ENCODE measurements around the gene NLRP8. TPM values are rescaled to one million over a fixed set of nuclear protein-coding genes. Genes with fewer than 3 reads are reported as not detected.

Gene NLRP8
- total RNA-seq, 4 donors from 2014 or later = not detected

GRCh38 chr19:55959996-55960675 is 12.5 kb downstream of the NLRP8 start:
- TF ChIP-seq EP300 (IDR thresholded peaks at IDR 0.05) (no peak), CTCF (IDR thresholded peaks at IDR 0.05) (no peak), POLR2A (IDR thresholded peaks at IDR 0.05) (no peak)
- no peaks in the 10 kb centered on the region for H3K4me1 ChIP-seq
- no peak overlapping the region for H3K27ac ChIP-seq
- 84 to 85% methylated on average over 6 of the region's 6 CpGs for WGBS, 2 donors
- H3K9me3 ChIP-seq = peaks cover 0 to 21% (median 0%) of the 10 kb centered on the region in 4 donors
- no peak for DNase-seq (ENCODE audit: low spot score in 2 of 2)
- no peaks in the 10 kb centered on the region for H3K36me3 ChIP-seq
- H3K4me3 ChIP-seq = no peak overlapping the region
- no peaks in the 10 kb centered on the region for H3K27me3 ChIP-seq

DNA sequence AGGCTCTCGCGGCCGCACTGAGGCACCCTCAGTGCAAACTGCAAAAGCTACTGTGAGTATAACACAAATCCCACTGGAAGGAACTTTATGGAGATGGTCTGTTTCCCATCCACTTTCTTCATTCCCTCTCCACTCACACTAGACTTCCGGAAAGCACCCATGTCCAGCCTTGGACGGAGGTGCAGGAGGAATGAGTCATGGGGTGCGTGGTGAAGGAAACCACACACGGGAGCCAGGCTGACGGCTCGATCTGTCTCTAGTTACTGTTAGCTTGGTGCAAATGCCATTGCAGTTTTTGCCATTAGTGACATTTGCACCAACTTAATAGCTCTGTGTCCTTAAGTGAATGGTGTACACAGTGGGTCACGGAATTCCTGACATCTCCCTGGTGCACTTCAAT is 14.6 kb downstream of the NLRP8 start:
- WGBS, 2 donors = 95 to 97% methylated on average over 10 of the region's 10 CpGs
- TF ChIP-seq EP300 (IDR thresholded peaks at IDR 0.05) = no peak
- TF ChIP-seq CTCF (IDR thresholded peaks at IDR 0.05) = no peak
- TF ChIP-seq POLR2A (IDR thresholded peaks at IDR 0.05) = no peak
- H3K36me3 ChIP-seq = no peaks in the 10 kb centered on the region
- no peak for DNase-seq (ENCODE audit: low spot score in 2 of 2)
- H3K4me1 ChIP-seq = no peaks in the 10 kb centered on the region
- no peak overlapping the region for H3K4me3 ChIP-seq
- no peaks in the 10 kb centered on the region for H3K27me3 ChIP-seq
- no peak overlapping the region for H3K27ac ChIP-seq
- peaks cover 0 to 31% (median 0%) of the 10 kb centered on the region in 4 donors for H3K9me3 ChIP-seq

- DNase-seq (ENCODE audit: low spot score in 2 of 2) = no peak
- Histone ChIP-seq H3K27me3 (no peaks in the 10 kb centered on the region), H3K27ac (no peak overlapping the region), H3K4me3 (no peak overlapping the region), H3K9me3 (peaks cover 0 to 39% (median 0%) of the 10 kb centered on the region in 4 donors), H3K36me3 (no peaks in the 10 kb centered on the region), H3K4me1 (no peaks in the 10 kb centered on the region)
- 43 to 44% methylated on average over 3 of the region's 3 CpGs for WGBS, 2 donors
- no peak for TF ChIP-seq EP300 (IDR thresholded peaks at IDR 0.05)
- no peak for TF ChIP-seq POLR2A (IDR thresholded peaks at IDR 0.05)
- no peak for TF ChIP-seq CTCF (IDR thresholded peaks at IDR 0.05)
These were observed 26.4 kb downstream of the NLRP8 start for GRCh38 chr19:55973982-55974381.

DNA sequence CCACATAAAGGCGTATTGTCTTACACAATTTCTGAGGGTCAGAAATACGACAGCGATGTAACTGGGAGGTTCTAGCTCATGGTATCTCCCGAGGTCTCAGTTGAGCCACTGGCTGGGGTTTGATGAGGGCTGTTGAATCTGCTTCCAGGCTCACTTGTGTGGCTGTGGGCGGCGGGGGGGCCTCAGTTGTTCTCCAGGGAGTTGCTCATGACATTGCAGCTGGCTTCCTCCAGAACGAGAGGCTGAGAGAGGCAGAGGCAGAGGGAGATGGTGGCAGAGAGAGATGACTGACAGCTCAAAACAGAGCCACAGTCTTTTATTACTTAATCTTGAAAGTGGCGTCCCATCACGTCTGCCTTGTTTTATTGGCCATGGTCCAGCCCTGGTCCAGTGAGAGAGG is 32.8 kb downstream of the NLRP8 start:
- H3K27ac ChIP-seq = no peak overlapping the region
- H3K4me3 ChIP-seq = no peak overlapping the region
- no peaks in the 10 kb centered on the region for H3K27me3 ChIP-seq
- no peaks in the 10 kb centered on the region for H3K4me1 ChIP-seq
- no peak for DNase-seq (ENCODE audit: low spot score in 2 of 2)
- H3K36me3 ChIP-seq = no peaks in the 10 kb centered on the region
- H3K9me3 ChIP-seq = peaks cover 0 to 32% (median 0%) of the 10 kb centered on the region in 4 donors
- no peak for TF ChIP-seq CTCF (IDR thresholded peaks at IDR 0.05)
- TF ChIP-seq POLR2A (IDR thresholded peaks at IDR 0.05) = no peak
- no peak for TF ChIP-seq EP300 (IDR thresholded peaks at IDR 0.05)
- WGBS, 2 donors = 74 to 82% methylated on average over 9 of the region's 9 CpGs

DNA sequence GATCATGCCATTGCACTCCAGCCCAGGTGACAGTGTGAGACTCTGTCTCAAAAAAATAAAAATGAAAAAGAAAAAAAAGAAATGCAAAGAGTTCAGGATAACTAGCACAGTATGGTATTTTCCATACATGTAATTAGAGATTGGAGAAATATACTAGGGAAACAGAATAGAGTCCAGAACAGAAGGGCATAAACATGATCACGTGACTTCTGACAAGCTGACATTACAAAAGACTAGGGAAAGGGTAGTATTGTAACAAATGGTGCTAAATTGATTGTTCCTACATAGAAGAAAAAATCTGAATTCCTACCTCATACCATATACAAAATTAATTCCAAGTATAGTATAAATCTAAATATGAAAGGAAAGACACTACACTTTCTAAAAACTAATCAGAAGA is 37.6 kb downstream of the NLRP8 start:
- no peak for DNase-seq (ENCODE audit: low spot score in 2 of 2)
- 63 to 95% methylated on average over 1 of the region's 1 CpG for WGBS, 2 donors
- Histone ChIP-seq H3K27me3 (no peaks in the 10 kb centered on the region), H3K9me3 (peaks cover 0 to 22% (median 0%) of the 10 kb centered on the region in 4 donors), H3K36me3 (no peaks in the 10 kb centered on the region), H3K4me3 (no peak overlapping the region), H3K27ac (no peak overlapping the region), H3K4me1 (no peaks in the 10 kb centered on the region)
- TF ChIP-seq POLR2A (IDR thresholded peaks at IDR 0.05) (no peak), CTCF (IDR thresholded peaks at IDR 0.05) (no peak), EP300 (IDR thresholded peaks at IDR 0.05) (no peak)

Measured in tibial nerve (tissue), 4 donors.